GM21723 (cell line): Measurements from ENCODE around the gene MACROD2.
"Not testable (repeated sequence)": the region's sequence is repeated elsewhere in the genome, so short reads cannot be mapped to it uniquely, and the experiment has no call there.

ENCODE experiments used
- ATAC-seq: cut with Tn5 transposase; IDR thresholded peaks from one replicate; pipeline ENCODE4 v1.9.1; 2021; ENCODE audit warnings: mild to moderate bottlenecking, moderate library complexity; ENCODE audit not compliant: unreplicated experiment

Gene MACROD2

GRCh38 chr20:14925300-14925699 is 930.0 kb downstream of the MACROD2 start:
- ATAC-seq, result no peak

DNA sequence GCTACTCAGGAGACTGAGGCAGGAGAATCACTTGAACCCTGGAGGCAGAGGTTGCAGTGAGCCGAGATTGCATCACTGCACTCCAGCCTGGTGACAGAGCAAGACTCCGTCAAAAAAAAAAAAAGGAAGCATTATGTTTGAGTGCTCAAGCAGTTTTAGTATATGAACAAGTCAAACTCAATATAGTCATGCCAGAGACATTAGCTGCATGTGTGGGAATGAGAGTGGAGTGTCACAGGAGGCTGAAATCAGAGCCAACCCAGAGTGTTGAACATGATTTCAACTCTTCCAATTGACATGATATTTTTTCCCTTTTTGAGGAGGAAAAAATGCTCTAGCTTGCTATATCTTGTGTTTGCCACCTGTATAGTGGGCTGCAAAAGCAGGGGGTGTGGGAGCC is 931.1 kb downstream of the MACROD2 start:
- ATAC-seq, result not testable (repeated sequence)

DNA sequence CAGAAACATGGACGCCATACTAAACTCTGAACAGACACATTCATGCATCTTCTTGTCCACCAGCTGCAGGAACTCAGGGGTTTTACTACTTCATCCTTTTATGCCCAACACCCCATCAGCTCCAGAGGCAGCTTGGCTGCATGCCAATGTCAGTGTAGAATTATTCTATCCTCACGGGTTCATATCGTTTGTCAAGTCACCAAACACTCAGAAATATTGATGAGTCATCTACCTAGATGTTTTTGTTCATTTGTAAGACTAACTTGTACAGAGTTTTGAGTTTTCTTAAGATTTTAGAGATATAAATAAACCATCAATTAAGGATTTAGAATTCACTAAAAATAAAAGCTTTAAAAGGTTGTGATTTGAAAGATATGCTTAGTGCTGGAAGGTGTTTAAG is 932.8 kb downstream of the MACROD2 start:
- ATAC-seq, result no peak

GRCh38 chr20:14929388-14929787 is 934.1 kb downstream of the MACROD2 start:
- no peak for ATAC-seq

- ATAC-seq, result no peak
Observed at GRCh38 chr20:14932040-14932439, 936.7 kb downstream of the MACROD2 start.

GRCh38 chr20:14935285-14935684 is 940.0 kb downstream of the MACROD2 start:
- ATAC-seq, result no peak

DNA sequence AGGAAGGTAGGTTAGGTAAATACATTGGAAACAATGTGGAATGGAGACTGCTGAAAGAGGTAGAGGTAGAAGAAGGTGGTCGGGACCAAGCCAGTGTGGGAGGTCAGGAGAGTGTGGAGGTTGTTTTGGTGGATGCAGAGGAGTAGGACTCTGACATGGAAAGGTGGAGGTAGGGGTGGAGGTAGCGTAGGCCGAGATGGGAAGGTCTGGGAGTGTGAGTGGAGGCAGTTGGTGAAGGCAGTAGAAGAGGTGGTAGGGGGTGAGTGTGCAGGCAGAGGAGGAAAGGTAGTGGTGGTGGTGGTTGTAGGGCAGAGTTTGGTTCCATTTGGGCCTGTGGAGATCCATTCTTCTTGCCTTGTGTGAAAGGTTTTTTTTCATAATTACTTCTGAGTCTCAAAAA is 941.7 kb downstream of the MACROD2 start:
- ATAC-seq, result no peak

GRCh38 chr20:14937846-14938245 is 942.5 kb downstream of the MACROD2 start:
- ATAC-seq, result no peak

- ATAC-seq, result no peak
Observed at GRCh38 chr20:14947536-14947935, 952.2 kb downstream of the MACROD2 start.

GRCh38 chr20:14947946-14948345 is 952.6 kb downstream of the MACROD2 start:
- no peak for ATAC-seq

DNA sequence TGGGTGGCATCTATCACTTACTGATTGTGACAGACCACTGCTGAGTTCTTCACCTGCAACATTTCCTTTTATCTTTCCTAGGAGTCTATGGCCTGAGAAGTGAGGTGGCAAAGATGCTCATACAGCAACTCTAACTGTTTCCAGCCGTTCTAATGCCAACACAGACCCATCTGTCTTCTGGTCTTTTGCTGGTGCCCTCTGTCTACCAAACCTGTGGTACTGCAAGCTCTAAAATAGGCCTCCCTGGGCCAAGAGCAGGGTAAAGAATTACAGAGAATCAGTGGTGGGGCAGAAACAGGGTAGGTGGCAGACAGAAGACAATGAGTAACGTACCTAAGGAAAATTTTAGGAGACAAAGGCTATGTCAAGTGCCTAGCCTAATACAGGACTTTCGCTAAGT is 953.1 kb downstream of the MACROD2 start:
- ATAC-seq, result no peak

DNA sequence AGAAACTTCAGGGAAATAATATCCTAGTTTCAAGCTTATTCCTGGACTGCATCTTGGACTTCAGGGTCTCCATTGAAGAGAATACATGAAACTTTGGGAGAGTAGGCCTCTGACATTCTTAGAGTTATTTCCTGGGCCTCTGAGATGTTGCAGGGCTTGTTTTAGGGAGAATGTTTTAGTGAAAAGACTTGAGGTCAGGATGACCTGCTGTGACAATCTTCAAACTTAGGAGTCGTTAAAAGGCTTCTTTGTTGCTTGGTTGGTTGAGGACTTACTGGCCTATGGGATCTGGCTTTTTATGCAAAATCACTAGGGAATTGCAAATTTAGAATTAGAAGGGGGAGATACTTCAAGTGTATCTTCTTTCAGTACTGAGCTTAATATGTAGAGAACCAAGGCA is 955.3 kb downstream of the MACROD2 start:
- no peak for ATAC-seq

DNA sequence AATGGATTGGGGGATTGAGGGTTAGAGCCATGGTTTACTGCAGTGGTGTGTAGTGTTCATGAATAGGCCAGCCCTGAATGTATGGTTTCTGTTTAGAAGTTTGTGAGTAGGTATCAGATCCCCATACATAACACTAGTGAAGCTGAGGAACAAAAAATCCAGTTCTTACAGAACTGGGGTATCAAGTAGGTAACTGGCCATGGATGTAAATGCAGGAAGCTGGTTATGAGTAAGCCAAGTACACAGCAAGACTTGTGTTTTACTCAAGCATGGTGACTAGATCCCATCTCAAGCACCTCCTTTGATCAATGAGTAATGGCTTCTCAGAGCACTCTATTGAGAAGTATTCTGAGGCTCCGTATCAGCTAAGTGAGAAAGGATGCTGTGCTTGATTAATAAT is 955.8 kb downstream of the MACROD2 start:
- ATAC-seq, result peak; percentile 77

DNA sequence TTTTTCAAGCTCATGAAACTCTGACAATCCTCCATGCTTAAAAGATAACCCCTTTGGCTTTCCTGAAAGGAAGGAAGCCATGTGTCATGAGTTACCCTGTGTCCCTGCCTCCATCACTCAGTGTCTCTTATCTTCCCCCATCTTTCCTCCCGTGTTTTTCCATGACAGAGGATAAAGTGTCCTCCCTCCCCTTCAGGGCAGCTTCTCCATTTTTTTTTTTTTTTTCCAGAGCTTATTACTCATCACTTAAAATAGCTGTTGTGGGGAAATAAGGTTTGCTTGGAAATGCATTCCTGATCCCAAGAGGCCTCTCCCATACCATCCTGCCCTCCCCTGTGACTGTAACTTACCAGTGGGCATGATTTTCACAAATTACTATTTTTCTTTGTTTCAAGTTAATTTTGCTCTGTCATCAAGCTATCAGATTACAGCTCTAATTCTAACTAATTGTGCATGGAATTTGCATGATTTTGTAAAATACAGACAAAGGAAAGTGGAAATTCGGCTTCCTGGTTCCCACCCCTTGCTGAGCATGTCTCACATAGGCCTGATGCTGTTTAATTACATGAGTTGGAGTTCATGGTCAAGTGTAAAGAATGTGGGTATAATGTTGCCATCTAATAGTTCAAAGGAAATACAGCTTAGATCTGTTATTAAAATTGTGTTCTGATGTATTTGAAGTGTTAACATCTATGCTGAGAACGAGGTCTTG is 956.5 kb downstream of the MACROD2 start:
- no peak for ATAC-seq

- no peak for ATAC-seq
Observed at GRCh38 chr20:14953736-14954135, 958.4 kb downstream of the MACROD2 start.

DNA sequence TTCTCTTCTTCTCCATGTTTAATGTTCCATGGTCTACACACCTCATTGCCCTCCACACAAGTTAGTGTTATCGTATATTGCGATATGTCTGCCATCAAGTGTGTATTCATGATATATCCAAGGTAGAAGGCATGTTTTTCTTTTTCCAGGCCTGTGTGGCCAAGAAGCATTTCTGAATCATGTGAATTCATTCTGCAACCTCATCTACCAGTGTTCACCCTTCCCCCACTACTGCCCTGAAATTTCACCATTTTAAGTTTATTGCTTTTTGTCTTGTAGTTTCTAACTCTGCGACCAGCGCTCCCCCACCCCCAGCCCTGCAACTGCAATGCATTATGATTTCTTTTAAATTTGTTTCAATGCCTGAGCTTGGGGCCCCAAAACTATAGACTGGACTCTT is 960.1 kb downstream of the MACROD2 start:
- no peak for ATAC-seq

DNA sequence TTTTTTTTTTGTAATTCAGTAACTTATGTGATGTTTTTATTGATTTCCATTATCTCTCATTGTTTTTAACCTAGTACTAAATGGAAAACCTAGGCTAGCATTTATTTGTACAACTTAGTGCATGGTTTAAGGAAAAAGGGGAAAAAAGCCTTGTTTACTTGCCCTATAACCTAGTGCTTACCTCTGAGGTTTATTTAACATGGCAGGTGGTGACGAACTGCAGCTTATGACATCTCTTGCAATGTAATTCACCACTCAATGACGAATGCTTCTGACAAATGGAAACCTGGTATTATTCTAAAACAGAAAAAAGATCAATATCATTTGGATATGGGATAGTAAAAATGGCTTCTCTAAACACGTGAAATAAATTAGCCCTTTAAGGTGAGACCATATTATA is 960.7 kb downstream of the MACROD2 start:
- no peak for ATAC-seq

DNA sequence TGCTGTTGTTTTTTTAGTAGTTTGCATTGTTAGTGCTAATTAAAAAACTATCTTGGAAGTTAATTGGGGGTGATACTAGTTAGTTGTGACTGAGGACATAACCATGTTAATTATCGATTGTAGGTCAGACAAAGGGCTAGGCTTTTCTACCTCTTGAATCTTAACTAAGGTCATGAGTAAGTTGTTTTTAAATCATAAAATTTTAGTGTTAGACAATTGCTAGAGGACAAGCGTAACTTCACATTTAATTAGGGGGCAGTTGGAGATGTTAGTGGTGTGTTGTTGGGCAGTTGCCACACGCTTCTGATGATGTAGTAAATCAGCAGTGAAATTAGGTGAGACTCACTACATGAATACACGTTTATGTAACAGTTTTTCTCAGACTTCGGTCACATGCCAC is 961.2 kb downstream of the MACROD2 start:
- no peak for ATAC-seq

- no peak for ATAC-seq
Observed at GRCh38 chr20:14957402-14957801, 962.1 kb downstream of the MACROD2 start.

- no peak for ATAC-seq
Observed at GRCh38 chr20:14958626-14959025, 963.3 kb downstream of the MACROD2 start.

GRCh38 chr20:14959506-14960475 is 964.5 kb downstream of the MACROD2 start:
- no peak for ATAC-seq

DNA sequence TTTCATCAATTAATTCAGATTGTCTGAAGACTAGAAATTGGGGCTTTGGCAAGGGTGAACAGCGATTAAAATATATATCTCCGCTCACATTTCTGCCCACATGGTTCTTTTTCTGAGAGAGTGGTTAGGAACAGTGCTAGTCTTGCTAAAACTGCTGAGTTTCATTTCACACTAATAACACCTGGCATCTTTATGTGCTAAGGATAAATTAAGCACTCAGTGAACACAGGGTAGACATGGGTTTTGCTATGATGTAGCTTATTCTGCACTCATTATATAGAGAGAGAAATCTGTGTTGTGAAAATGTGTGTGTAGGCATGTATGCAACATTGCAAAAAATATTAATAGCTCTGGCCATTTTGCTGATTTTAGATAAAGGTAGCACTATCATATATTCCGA is 965.5 kb downstream of the MACROD2 start:
- ATAC-seq, result no peak
